COLO829 (cell line): Measurements from ENCODE around the gene USO1.
"Not testable (repeated sequence)": the region's sequence is repeated elsewhere in the genome, so short reads cannot be mapped to it uniquely, and the experiment has no call there.

Source experiments
- DNase-seq: peaks from one replicate; pipeline ENCODE4 v3.0.0; 2012; ENCODE audit warnings: low spot score

The USO1 gene

GRCh38 chr4:75777589-75777988, 53.2 kb downstream of the USO1 start:
- DNase-seq = no peak

- DNase-seq = no peak
Observed at GRCh38 chr4:75779105-75779757, 54.9 kb downstream of the USO1 start.

GRCh38 chr4:75781305-75781704, 56.9 kb downstream of the USO1 start:
- no peak for DNase-seq

- no peak for DNase-seq
Observed at GRCh38 chr4:75786526-75786925, 62.1 kb downstream of the USO1 start.

GRCh38 chr4:75786938-75787337, 62.6 kb downstream of the USO1 start:
- no peak for DNase-seq

- DNase-seq = no peak
Observed at GRCh38 chr4:75790024-75790423, 65.6 kb downstream of the USO1 start.

- DNase-seq = peak; percentile 34
Observed at GRCh38 chr4:75800972-75801371, 76.6 kb downstream of the USO1 start.

GRCh38 chr4:75806035-75806434, 81.7 kb downstream of the USO1 start:
- not testable (repeated sequence) for DNase-seq

GRCh38 chr4:75817901-75818300, 93.5 kb downstream of the USO1 start:
- DNase-seq = no peak

- no peak for DNase-seq
Observed at GRCh38 chr4:75819121-75819520, 94.7 kb downstream of the USO1 start.

- DNase-seq = no peak
Observed at GRCh38 chr4:75820197-75820596, 95.8 kb downstream of the USO1 start.

- DNase-seq = no peak
Observed at GRCh38 chr4:75820676-75821075, 96.3 kb downstream of the USO1 start.

- no peak for DNase-seq
Observed at GRCh38 chr4:75821216-75821615, 96.8 kb downstream of the USO1 start.

GRCh38 chr4:75821966-75822365, 97.6 kb downstream of the USO1 start:
- no peak for DNase-seq

GRCh38 chr4:75822416-75822815, 98.0 kb downstream of the USO1 start:
- DNase-seq = no peak

GRCh38 chr4:75823812-75824211, 99.4 kb downstream of the USO1 start:
- DNase-seq = no peak

- no peak for DNase-seq
Observed at GRCh38 chr4:75830906-75831305, 106.5 kb downstream of the USO1 start.

GRCh38 chr4:75831856-75832405, 107.6 kb downstream of the USO1 start:
- no peak for DNase-seq

GRCh38 chr4:75834095-75834771, 109.9 kb downstream of the USO1 start:
- DNase-seq = no peak

- no peak for DNase-seq
Observed at GRCh38 chr4:75834772-75835154, 110.4 kb downstream of the USO1 start.

GRCh38 chr4:75841641-75842520, 117.5 kb downstream of the USO1 start:
- no peak for DNase-seq

GRCh38 chr4:75843596-75843995, 119.2 kb downstream of the USO1 start:
- no peak for DNase-seq
